Measurements from ENCODE around the gene MAPK8. TPM values are rescaled to one million over a fixed set of nuclear protein-coding genes. Genes with fewer than 3 reads are reported as not detected.

The MAPK8 gene
- total RNA-seq, 1 experiment from 2014 or later, result 55.7 TPM

GRCh38 chr10:48412933-48413332 lies 106.5 kb downstream of the MAPK8 start:
- H3K4me1 Mint-ChIP-seq (ENCODE audit: low read depth, unreplicated experiment), result peaks cover 14% of the 10 kb centered on the region
- H3K36me3 Mint-ChIP-seq (ENCODE audit: insufficient read depth, unreplicated experiment), result no peaks in the 10 kb centered on the region
- TF ChIP-seq CTCF (IDR thresholded peaks at IDR 0.05; ENCODE audit: unreplicated experiment), result no peak
- H3K27ac Mint-ChIP-seq (ENCODE audit: unreplicated experiment), result no peak overlapping the region
- DNase-seq, result no peak
- peaks cover 3% of the 10 kb centered on the region for H3K9me3 Mint-ChIP-seq (ENCODE audit: low read depth, unreplicated experiment)
- intact Hi-C loops (cut with micrococcal nuclease; ENCODE audit: unreplicated experiment), result no loop called here
- H3K4me3 Mint-ChIP-seq (ENCODE audit: low read depth, unreplicated experiment), result no peak overlapping the region
- H3K27me3 Mint-ChIP-seq (ENCODE audit: unreplicated experiment), result no peaks in the 10 kb centered on the region
- BruUV-seq (replicated peaks), result no TSS peak
- CTCF ChIA-PET, result no interaction called here

GRCh38 chr10:48414160-48414559 lies 107.7 kb downstream of the MAPK8 start:
- CTCF ChIA-PET, result interaction anchor here (0.6 to 0.7 kb wide), 2 partner anchors 19 to 97 kb away, joined by 3 to 10 read pairs; no protein-coding TSS in a partner anchor
- no peak for DNase-seq
- no TSS peak for BruUV-seq (replicated peaks)
- Mint-ChIP-seq H3K4me3 (ENCODE audit: low read depth, unreplicated experiment) (no peak overlapping the region), H3K27me3 (ENCODE audit: unreplicated experiment) (no peaks in the 10 kb centered on the region), H3K9me3 (ENCODE audit: low read depth, unreplicated experiment) (peaks cover 3% of the 10 kb centered on the region), H3K27ac (ENCODE audit: unreplicated experiment) (no peak overlapping the region), H3K36me3 (ENCODE audit: insufficient read depth, unreplicated experiment) (no peaks in the 10 kb centered on the region), H3K4me1 (ENCODE audit: low read depth, unreplicated experiment) (peaks cover 14% of the 10 kb centered on the region)
- TF ChIP-seq CTCF (IDR thresholded peaks at IDR 0.05; ENCODE audit: unreplicated experiment), result no peak
- intact Hi-C loops (cut with micrococcal nuclease; ENCODE audit: unreplicated experiment), result no loop called here

GRCh38 chr10:48414778-48415177 lies 108.3 kb downstream of the MAPK8 start:
- no peaks in the 10 kb centered on the region for H3K27me3 Mint-ChIP-seq (ENCODE audit: unreplicated experiment)
- no peak for TF ChIP-seq CTCF (IDR thresholded peaks at IDR 0.05; ENCODE audit: unreplicated experiment)
- peaks cover 3% of the 10 kb centered on the region for H3K9me3 Mint-ChIP-seq (ENCODE audit: low read depth, unreplicated experiment)
- H3K4me3 Mint-ChIP-seq (ENCODE audit: low read depth, unreplicated experiment), result no peak overlapping the region
- no peak overlapping the region for H3K27ac Mint-ChIP-seq (ENCODE audit: unreplicated experiment)
- CTCF ChIA-PET, result interaction anchor here (0.7 kb wide), 1 partner anchor 98 kb away, joined by 10 read pairs; no protein-coding TSS in a partner anchor
- H3K4me1 Mint-ChIP-seq (ENCODE audit: low read depth, unreplicated experiment), result peaks cover 14% of the 10 kb centered on the region
- no TSS peak for BruUV-seq (replicated peaks)
- intact Hi-C loops (cut with micrococcal nuclease; ENCODE audit: unreplicated experiment), result no loop called here
- DNase-seq, result no peak
- no peaks in the 10 kb centered on the region for H3K36me3 Mint-ChIP-seq (ENCODE audit: insufficient read depth, unreplicated experiment)

GRCh38 chr10:48416584-48417232 lies 110.2 kb downstream of the MAPK8 start:
- Mint-ChIP-seq H3K4me1 (ENCODE audit: low read depth, unreplicated experiment) (peaks cover 14% of the 10 kb centered on the region), H3K36me3 (ENCODE audit: insufficient read depth, unreplicated experiment) (no peaks in the 10 kb centered on the region), H3K27ac (ENCODE audit: unreplicated experiment) (no peak overlapping the region), H3K9me3 (ENCODE audit: low read depth, unreplicated experiment) (peaks cover 3% of the 10 kb centered on the region), H3K27me3 (ENCODE audit: unreplicated experiment) (no peaks in the 10 kb centered on the region), H3K4me3 (ENCODE audit: low read depth, unreplicated experiment) (no peak overlapping the region)
- CTCF ChIA-PET, result no interaction called here
- no peak for DNase-seq
- no peak for TF ChIP-seq CTCF (IDR thresholded peaks at IDR 0.05; ENCODE audit: unreplicated experiment)
- no TSS peak for BruUV-seq (replicated peaks)
- intact Hi-C loops (cut with micrococcal nuclease; ENCODE audit: unreplicated experiment), result no loop called here
